GM19023 (cell line): Measurements from ENCODE around the gene PITPNC1.
"Not testable (repeated sequence)": the region's sequence is repeated elsewhere in the genome, so short reads cannot be mapped to it uniquely, and the experiment has no call there.

Experiments
- ATAC-seq: cut with Tn5 transposase; IDR thresholded peaks from one replicate; pipeline ENCODE4 v1.9.1; 2021; ENCODE audit warnings: mild to moderate bottlenecking, moderate library complexity; ENCODE audit not compliant: unreplicated experiment

Gene PITPNC1

GRCh38 chr17:67479148-67479547 is 102.1 kb downstream of the PITPNC1 start:
- ATAC-seq = no peak

GRCh38 chr17:67480959-67481358 is 103.9 kb downstream of the PITPNC1 start:
- ATAC-seq = not testable (repeated sequence)

- no peak for ATAC-seq
Measured at GRCh38 chr17:67481808-67482207, 104.7 kb downstream of the PITPNC1 start.

GRCh38 chr17:67482764-67483163 is 105.7 kb downstream of the PITPNC1 start:
- no peak for ATAC-seq

DNA sequence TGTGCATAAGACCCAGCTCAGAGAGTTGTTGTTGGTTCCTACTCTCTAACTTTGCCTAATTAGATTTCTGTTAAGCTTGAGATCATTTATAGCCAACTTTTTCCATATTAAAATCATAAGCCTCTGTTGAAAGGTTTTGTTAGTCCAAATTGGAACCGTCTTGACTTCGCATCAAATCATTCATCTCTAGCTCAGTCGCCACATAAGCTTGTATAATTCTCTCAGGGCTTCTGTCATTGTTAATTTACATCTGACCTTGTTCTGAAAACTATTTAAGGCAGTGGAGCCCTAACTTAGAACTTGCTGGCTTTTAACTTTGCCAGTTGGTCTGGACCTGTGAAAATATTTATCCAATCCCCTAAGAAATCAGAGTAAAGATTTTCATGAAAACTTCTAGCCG is 107.2 kb downstream of the PITPNC1 start:
- ATAC-seq = no peak

GRCh38 chr17:67485666-67486065 is 108.6 kb downstream of the PITPNC1 start:
- ATAC-seq = no peak

GRCh38 chr17:67487506-67487905 is 110.4 kb downstream of the PITPNC1 start:
- ATAC-seq = no peak

DNA sequence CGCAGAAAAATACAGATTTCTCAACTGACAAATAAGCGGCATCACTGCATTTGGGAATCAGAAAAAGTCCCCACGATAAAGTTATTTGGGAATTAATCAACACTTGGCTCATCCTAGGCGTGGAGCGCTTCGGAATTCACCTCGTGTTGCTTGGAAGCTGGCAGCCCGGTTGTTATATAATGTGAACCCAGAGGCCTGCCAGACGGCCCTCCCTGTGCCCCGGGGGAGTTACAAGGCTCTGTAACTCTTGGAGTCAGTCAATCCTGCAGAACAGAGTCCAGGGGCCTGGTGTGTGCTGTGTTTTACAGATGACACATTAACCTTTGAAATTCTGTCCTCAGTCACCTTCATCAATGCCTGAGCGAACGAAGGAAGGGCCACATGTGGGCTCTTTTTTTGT is 111.1 kb downstream of the PITPNC1 start:
- no peak for ATAC-seq

DNA sequence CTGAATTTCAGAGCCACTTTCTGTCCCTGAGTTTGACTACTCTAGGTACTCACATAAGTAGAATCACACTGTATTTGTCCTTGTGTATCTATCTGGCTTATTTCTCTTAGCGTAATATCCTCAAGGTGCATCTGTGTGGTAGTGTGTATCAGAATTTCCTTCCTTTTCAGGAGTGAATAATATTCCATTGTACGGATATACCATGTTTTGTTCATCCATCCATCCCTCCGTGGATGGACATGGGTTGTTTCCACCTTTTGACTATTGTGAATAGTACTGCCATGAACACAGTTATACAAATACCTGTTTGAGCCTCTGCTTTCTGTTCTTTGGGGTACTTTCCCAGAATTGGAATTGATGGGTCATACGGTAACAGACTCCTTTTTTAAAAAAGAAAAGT is 111.7 kb downstream of the PITPNC1 start:
- no peak for ATAC-seq

GRCh38 chr17:67489273-67489672 is 112.2 kb downstream of the PITPNC1 start:
- no peak for ATAC-seq

GRCh38 chr17:67490471-67490870 is 113.4 kb downstream of the PITPNC1 start:
- ATAC-seq = no peak

DNA sequence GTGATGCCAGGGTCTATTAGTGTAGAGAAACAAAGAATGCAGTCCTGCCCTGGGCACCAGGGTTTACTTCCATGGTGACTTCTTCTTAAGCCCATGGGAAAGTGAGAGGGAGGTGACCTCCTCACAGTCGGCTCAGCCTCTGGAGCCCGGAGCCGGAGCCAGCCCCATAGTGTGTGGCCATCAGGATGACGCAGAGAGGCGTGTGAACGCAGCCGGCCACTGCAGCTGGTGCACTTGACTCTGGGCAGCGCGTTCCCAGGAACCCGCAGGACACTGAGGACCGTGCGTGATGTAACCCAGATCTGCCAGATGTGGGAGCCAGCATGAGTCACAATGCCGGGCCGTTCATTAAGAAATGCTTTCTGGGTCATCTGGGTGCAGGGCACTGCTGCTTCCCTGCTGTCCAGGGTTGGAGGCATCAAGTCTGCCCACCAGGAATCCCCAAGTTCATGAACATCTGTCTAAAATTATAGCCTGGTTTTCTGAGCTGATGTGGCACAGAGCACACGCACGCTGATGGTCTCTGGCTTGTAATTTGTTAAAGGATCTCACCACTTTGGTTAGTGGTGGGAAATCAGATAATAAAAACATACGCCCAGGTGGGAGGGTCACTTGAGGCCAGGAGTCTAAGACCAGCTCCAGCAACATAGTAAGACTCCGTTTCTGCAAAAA is 114.1 kb downstream of the PITPNC1 start:
- ATAC-seq = no peak

- ATAC-seq = no peak
Measured at GRCh38 chr17:67491681-67492024, 114.6 kb downstream of the PITPNC1 start.

GRCh38 chr17:67492251-67492740 is 115.2 kb downstream of the PITPNC1 start:
- no peak for ATAC-seq

DNA sequence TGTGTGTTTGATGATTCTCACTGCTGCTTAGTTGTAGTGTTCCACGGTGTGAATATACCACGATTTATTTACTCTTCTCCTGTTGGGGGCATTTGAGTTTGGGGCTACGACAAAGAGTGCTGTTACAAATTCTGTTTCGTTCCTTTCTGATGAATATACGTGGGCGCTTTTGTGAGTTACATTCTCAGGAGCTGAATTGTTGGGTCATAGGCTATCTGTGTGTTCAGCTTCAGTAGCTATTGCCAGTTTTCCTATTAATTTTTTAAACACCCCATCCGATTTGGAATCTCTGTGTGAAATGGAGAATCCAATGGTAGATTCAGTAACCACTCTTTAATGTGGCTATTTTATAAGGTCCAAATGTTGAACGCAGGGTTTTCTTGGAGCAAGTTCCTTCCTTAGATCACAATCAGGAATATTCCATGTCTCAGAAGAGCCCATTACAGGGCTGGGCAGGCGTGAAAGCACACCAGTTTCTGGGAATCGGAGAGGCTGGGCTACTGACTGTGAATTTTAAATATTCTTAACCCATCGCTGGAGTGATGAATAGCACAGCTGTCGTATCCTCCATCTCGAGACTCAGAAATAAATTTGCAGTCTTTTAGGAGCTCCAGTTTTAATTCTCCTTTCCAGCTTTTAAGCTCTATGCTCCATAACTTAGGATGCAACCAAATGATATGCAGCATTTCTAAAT is 115.9 kb downstream of the PITPNC1 start:
- ATAC-seq = no peak

DNA sequence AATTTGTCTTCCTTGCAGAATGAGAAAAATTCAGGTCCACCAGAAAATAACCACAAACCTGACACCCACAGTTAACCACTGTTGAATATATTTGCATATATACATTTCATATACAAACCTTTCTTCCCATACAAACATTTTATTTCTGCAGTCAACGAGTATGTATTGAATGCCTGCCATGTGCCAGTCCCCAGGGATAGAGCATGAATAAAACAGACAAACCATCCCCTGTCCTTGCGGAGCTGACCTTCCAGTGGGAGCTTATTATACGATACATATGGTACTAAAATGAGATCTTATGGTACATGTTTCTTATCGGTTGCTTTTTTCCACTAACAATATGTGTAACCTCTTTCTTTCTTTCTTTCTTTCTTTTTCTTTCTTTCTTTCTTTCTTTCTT is 116.7 kb downstream of the PITPNC1 start:
- no peak for ATAC-seq

DNA sequence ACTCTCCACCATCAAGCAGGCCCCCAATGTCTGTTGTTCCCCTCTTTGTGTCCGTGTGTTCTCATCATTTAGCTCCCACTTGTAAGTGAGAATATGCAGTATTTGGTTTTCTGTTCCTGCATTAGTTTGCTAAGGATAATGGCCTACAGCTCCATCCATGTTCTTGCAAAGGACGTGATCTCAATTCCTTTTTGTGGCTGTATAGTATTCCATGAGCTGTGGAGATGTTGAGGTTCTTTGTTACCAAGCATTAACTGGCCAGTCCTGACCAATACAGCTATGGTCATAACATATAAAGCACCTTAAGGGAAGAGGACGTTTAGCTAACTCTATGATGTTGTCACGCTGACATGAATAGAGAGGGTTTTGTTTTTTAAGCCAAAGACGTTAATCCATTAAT is 118.5 kb downstream of the PITPNC1 start:
- ATAC-seq = not testable (repeated sequence)

- ATAC-seq = no peak
Measured at GRCh38 chr17:67496286-67496685, 119.2 kb downstream of the PITPNC1 start.

DNA sequence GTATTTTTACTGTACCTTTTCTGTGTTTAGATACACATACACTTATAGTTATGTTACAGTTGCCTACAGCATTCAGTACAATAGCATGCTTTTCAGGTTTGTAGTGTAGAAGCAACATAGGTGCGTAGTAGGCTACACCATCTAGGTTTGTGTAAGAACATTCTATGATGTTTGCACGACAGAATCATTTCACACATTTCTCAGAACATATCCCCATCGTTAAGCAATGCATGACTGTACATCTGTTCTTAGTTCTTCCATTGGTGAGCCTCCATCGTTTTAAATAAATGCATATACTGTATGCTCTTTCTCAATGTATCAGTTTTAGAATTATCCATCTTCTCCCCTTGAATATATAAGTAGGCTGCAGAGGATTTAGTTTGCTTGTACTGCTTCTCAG is 122.6 kb downstream of the PITPNC1 start:
- no peak for ATAC-seq

DNA sequence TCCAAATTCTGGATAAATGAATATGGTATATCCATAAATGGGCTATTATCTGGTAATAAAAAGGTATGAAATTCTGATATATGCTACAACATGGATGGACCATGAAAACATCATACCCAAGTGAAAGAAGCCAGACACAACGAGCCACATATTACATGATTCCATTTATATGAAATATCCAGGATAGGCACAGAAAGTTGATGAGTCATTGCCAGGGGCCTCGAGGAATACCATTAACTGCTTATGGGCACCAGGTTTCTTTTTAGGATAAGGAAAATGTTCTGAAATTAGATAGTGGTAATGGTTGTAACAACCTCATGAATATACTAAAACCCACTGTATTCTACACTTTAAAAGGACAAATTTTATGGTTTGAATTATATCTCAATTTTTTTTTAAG is 123.2 kb downstream of the PITPNC1 start:
- ATAC-seq = no peak

DNA sequence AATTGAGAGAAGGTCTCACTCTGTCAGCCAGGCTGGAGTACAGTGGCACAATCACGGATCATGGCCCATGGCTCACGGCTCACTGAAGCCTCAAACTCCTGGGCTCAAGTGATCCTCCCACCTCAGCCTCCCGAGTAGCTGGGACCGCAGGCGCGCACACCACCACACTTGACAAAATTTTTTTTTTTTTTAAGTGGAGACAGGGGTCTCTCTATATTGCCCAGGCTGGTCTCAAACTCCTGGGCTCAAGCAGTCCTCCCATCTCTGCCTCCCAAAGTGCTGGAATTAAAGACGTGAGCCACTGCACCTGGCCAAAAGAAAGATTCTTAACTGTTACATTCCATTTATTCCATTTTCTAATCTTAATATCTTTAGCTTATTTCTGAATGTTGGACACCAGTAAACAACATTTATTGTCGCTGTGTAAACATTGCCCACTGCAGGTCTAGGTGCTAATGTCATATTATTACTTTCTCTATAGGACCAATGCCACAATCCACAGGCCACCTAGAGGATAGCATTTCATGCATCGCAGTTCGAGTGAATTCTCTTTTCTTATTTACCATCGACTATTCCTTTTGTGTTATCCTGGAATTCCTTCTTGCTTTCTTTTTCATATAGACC is 123.7 kb downstream of the PITPNC1 start:
- no peak for ATAC-seq

- no peak for ATAC-seq
Measured at GRCh38 chr17:67502151-67502550, 125.1 kb downstream of the PITPNC1 start.
